Endodermal cell (in vitro differentiated cells): ENCODE results near the gene SUPT3H. TPM values are rescaled to one million over a fixed set of nuclear protein-coding genes. Genes with fewer than 3 reads are reported as not detected.

Experiments
- DNase-seq: peaks from one replicate; pipeline ENCODE4 v3.0.0-alpha.2; 2017
- H3K27ac ChIP-seq: 2 replicates; pipeline ENCODE4 v1.5.1; 2013; ENCODE audit warnings: mild to moderate bottlenecking, low read depth, low read length, moderate library complexity
- H3K27me3 ChIP-seq: 2 replicates; pipeline ENCODE4 v1.6.1; 2013; ENCODE audit warnings: mild to moderate bottlenecking, low read length, moderate library complexity; ENCODE audit not compliant: insufficient read depth, control insufficient read depth, poor library complexity, severe bottlenecking
- H3K36me3 ChIP-seq: 2 replicates; pipeline ENCODE4 v1.7.0; 2013; ENCODE audit warnings: mild to moderate bottlenecking, low read length, moderate library complexity; ENCODE audit not compliant: control insufficient read depth, insufficient read depth
- H3K4me1 ChIP-seq: one replicate; pipeline ENCODE4 v1.7.0; 2013; ENCODE audit warnings: low read length; ENCODE audit not compliant: control insufficient read depth, insufficient read depth
- H3K4me3 ChIP-seq: 2 replicates; pipeline ENCODE4 v1.5.1; 2013; ENCODE audit warnings: mild to moderate bottlenecking, low read length, moderate library complexity
- H3K9ac ChIP-seq: 2 replicates; pipeline ENCODE4 v1.6.1; 2013; ENCODE audit warnings: mild to moderate bottlenecking, low read length, moderate library complexity; ENCODE audit not compliant: poor library complexity, severe bottlenecking; ENCODE audit errors: extremely low read depth
- H3K9me3 ChIP-seq: 2 replicates; pipeline ENCODE4 v1.6.1; 2013; ENCODE audit warnings: mild to moderate bottlenecking, low read length, moderate library complexity; ENCODE audit not compliant: control insufficient read depth
- H3K27ac Mint-ChIP-seq: 2 replicates; pipeline ENCODE4 v1.8.0; 2020; ENCODE audit warnings: mixed read lengths
- H3K27me3 Mint-ChIP-seq: 2 replicates; pipeline ENCODE4 v1.8.0; 2021; ENCODE audit warnings: mild to moderate bottlenecking, mixed read lengths; ENCODE audit not compliant: insufficient read depth
- H3K36me3 Mint-ChIP-seq: 2 replicates; pipeline ENCODE4 v1.8.0; 2020; ENCODE audit warnings: low read depth, mixed read lengths
- H3K4me1 Mint-ChIP-seq: 2 replicates; pipeline ENCODE4 v1.8.0; 2020; ENCODE audit warnings: mixed read lengths
- H3K4me3 Mint-ChIP-seq: 2 replicates; pipeline ENCODE4 v1.8.0; 2020; ENCODE audit warnings: mild to moderate bottlenecking, moderate library complexity, mixed read lengths
- H3K9me3 Mint-ChIP-seq: 2 replicates; pipeline ENCODE4 v1.8.0; 2020; ENCODE audit warnings: mild to moderate bottlenecking, mixed read lengths
- CTCF ChIP-seq: fragments of 200-600 bp; sonication (generic); conservative IDR thresholded peaks from 2 replicates; pipeline ENCODE4 v1.5.0; 2021; ENCODE audit warnings: antibody characterized with exemption, mild to moderate bottlenecking
- WGBS, 2 experiments: methylation state at CpG; one replicate each; pipeline versions ENCODE4 v1.1.5 to v1.1.7; 2013; ENCODE audit warnings: missing lambda C conversion rate in 2 of 2, mixed read lengths in 1 of 2; ENCODE audit not compliant: insufficient coverage in 1 of 2, insufficient read length in 1 of 2; 5-methylcytosine and 5-hydroxymethylcytosine counted together
- total RNA-seq, 2 donors: library from RNA; stranded (reverse); fragmentation: NEBNext Ultra II Directional in 1 of 2; extraction: Animal tissue kit (Norgen Biotek cat#: 25700) in 1 of 2; gene quantifications; 2 replicates in 1 of 2; 3 replicates in 1 of 2; pipeline ENCODE4 v1.2.1, GENCODE V29; 2021

SUPT3H gene
- total RNA-seq, 2 donors from 2014 or later, result 32.4 to 34.7 TPM

GRCh38 chr6:45320349-45320748 lies 57.4 kb downstream of the SUPT3H start:
- no peak overlapping the region for H3K27ac Mint-ChIP-seq
- Histone ChIP-seq H3K27ac (no peak overlapping the region), H3K27me3 (no peaks in the 10 kb centered on the region), H3K36me3 (no peaks in the 10 kb centered on the region), H3K4me3 (no peak overlapping the region), H3K4me1 (no peaks in the 10 kb centered on the region), H3K9me3 (peaks cover 6% of the 10 kb centered on the region), H3K9ac (no peak overlapping the region)
- H3K27me3 Mint-ChIP-seq, result no peaks in the 10 kb centered on the region
- 95% methylated on average over 4 of the region's 4 CpGs; no CpG with 5 or more reads in 1 of the 2 experiments for WGBS, 2 experiments
- peaks cover 3% of the 10 kb centered on the region for H3K4me1 Mint-ChIP-seq
- H3K9me3 Mint-ChIP-seq, result peaks cover 5% of the 10 kb centered on the region
- H3K4me3 Mint-ChIP-seq, result no peak overlapping the region
- H3K36me3 Mint-ChIP-seq, result peaks cover 14% of the 10 kb centered on the region
- no peak for TF ChIP-seq CTCF
- DNase-seq, result no peak

DNA sequence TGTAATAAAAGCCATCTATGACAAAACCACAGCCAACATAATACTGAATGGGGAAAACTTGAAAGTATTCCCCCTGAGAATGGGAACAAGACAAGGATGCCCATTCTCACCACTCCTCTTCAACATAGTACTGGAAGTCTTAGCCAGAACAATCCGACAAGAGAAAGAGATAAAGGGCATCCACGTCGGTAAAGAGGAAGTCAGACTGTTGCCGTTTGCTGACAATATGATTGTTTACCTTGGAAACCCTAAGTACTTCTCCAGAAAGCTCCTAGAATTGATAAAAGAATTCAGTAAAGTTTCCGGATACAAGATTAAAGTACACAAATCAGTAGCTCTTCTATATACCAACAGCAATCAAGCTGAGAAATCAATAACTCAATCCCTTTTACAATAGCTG lies 63.6 kb downstream of the SUPT3H start:
- peaks cover 23% of the 10 kb centered on the region for H3K9me3 Mint-ChIP-seq
- H3K27me3 Mint-ChIP-seq, result no peaks in the 10 kb centered on the region
- H3K36me3 Mint-ChIP-seq, result peaks cover 42% of the 10 kb centered on the region
- Histone ChIP-seq H3K9ac (no peak overlapping the region), H3K27me3 (no peaks in the 10 kb centered on the region), H3K4me3 (no peak overlapping the region), H3K27ac (no peak overlapping the region), H3K4me1 (no peaks in the 10 kb centered on the region), H3K36me3 (no peaks in the 10 kb centered on the region), H3K9me3 (peaks cover 18% of the 10 kb centered on the region)
- DNase-seq, result no peak
- H3K27ac Mint-ChIP-seq, result no peak overlapping the region
- peaks cover 5% of the 10 kb centered on the region for H3K4me1 Mint-ChIP-seq
- TF ChIP-seq CTCF, result no peak
- H3K4me3 Mint-ChIP-seq, result no peak overlapping the region
- 88 to 95% methylated on average over 4 to 5 of the region's 5 CpGs for WGBS, 2 experiments

DNA sequence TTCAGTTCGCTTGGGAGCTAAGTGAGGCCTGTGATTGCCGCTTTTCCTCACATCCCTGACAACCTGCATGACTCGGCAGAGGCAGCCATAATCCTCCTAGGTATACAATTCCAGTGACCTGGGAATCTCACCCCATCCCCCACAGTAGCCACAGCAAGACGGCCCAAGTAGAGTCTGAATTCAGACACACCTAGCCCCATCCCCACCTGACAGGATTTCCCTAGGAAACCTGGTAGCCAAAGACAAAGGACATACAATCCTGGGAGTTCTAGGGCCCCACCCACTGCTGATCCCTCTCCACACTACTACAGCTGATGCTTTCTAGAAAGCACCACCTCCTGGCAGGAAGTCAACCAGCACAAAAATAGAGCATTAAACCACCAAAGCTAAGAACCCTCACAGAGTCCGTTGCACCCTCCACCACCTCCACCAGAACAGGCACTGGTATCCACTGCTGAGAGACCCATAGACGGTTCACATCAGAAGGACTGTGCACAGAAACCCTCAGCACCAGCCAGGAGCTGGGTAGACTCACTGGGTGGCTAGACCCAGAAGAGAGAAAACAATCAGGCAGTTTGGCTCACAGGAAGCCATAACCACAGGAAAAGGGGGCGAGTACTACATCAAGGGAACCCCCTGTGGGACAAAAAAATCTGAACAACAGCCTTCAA lies 67.5 kb downstream of the SUPT3H start:
- H3K36me3 ChIP-seq, result peaks cover 5% of the 10 kb centered on the region
- Mint-ChIP-seq H3K36me3 (peaks cover 56% of the 10 kb centered on the region), H3K27ac (peak overlapping the region; percentile 69), H3K9me3 (peaks cover 50% of the 10 kb centered on the region), H3K4me1 (peaks cover 5% of the 10 kb centered on the region), H3K4me3 (no peak overlapping the region), H3K27me3 (no peaks in the 10 kb centered on the region)
- no peaks in the 10 kb centered on the region for H3K27me3 ChIP-seq
- no peak for TF ChIP-seq CTCF
- no peaks in the 10 kb centered on the region for H3K4me1 ChIP-seq
- H3K4me3 ChIP-seq, result no peak overlapping the region
- H3K27ac ChIP-seq, result no peak overlapping the region
- peaks cover 50% of the 10 kb centered on the region for H3K9me3 ChIP-seq
- WGBS, 2 experiments, result 87 to 100% methylated on average over 3 to 7 of the region's 7 CpGs
- DNase-seq, result peak; percentile 47
- H3K9ac ChIP-seq, result no peak overlapping the region
